Fibroblast of skin of back (primary cell): ENCODE data around the gene MAFF.

Source experiments
- DNase-seq: peaks from one replicate; pipeline ENCODE4 v3.0.0-alpha.2; 2013

The MAFF gene

GRCh38 chr22:38205261-38206128 is 3.7 kb downstream of the MAFF start:
- peak; percentile 90 for DNase-seq

GRCh38 chr22:38207898-38208432 is 6.2 kb downstream of the MAFF start:
- DNase-seq = no peak

GRCh38 chr22:38208551-38208968 is 6.8 kb downstream of the MAFF start:
- no peak for DNase-seq

GRCh38 chr22:38211556-38211955 is 9.8 kb downstream of the MAFF start:
- DNase-seq = no peak

- no peak for DNase-seq
These were observed 10.6 kb downstream of the MAFF start for GRCh38 chr22:38212442-38212841.

GRCh38 chr22:38213319-38213989 is 11.7 kb downstream of the MAFF start:
- no peak for DNase-seq

GRCh38 chr22:38213990-38214301 is 12.2 kb downstream of the MAFF start:
- no peak for DNase-seq

GRCh38 chr22:38214302-38215056 is 12.7 kb downstream of the MAFF start:
- DNase-seq = peak; percentile 73

- no peak for DNase-seq
These were observed 13.6 kb downstream of the MAFF start for GRCh38 chr22:38215156-38216038.

- DNase-seq = peak; percentile 95
These were observed 17.1 kb downstream of the MAFF start for GRCh38 chr22:38218661-38219622.

GRCh38 chr22:38219632-38220031 is 17.8 kb downstream of the MAFF start:
- no peak for DNase-seq

GRCh38 chr22:38220163-38220562 is 18.4 kb downstream of the MAFF start:
- DNase-seq = no peak

GRCh38 chr22:38220653-38221386 is 19.0 kb downstream of the MAFF start:
- DNase-seq = no peak

GRCh38 chr22:38221407-38221806 is 19.6 kb downstream of the MAFF start:
- no peak for DNase-seq

GRCh38 chr22:38221908-38222796 is 20.4 kb downstream of the MAFF start:
- DNase-seq = no peak

- DNase-seq = no peak
These were observed 21.0 kb downstream of the MAFF start for GRCh38 chr22:38222797-38223119.

- DNase-seq = no peak
These were observed 21.6 kb downstream of the MAFF start for GRCh38 chr22:38223289-38223960.

- DNase-seq = no peak
These were observed 25.3 kb downstream of the MAFF start for GRCh38 chr22:38226853-38227649.
